Measurements from ENCODE around the gene NMUR1.

GRCh38 chr2:231527955-231528635, 2.1 kb downstream of the NMUR1 start:
- TF ChIP-seq CTCF (IDR thresholded peaks at IDR 0.05) (no peak), POLR2A (IDR thresholded peaks at IDR 0.05) (no peak)

All from uterus (tissue), 2 donors.